ENCODE results near the gene FGD2.

The FGD2 gene

GRCh38 chr6:37018198-37019064 lies 13.0 kb downstream of the FGD2 start:
- DNase-seq (ENCODE audit: low read depth in 3 of 3), result peak; percentile 84 to 89 (median 88)

- no peak for DNase-seq (ENCODE audit: low read depth in 3 of 3)
Measured at GRCh38 chr6:37019065-37019450, 13.6 kb downstream of the FGD2 start.

GRCh38 chr6:37020381-37020780 lies 14.9 kb downstream of the FGD2 start:
- DNase-seq (ENCODE audit: low read depth in 3 of 3), result no peak

- DNase-seq (ENCODE audit: low read depth in 3 of 3), result no peak
Measured at GRCh38 chr6:37020812-37021211, 15.4 kb downstream of the FGD2 start.

GRCh38 chr6:37021356-37022129 lies 16.1 kb downstream of the FGD2 start:
- peak; percentile 21 to 63 (median 35) for DNase-seq (ENCODE audit: low read depth in 3 of 3)

GRCh38 chr6:37022135-37022863 lies 16.8 kb downstream of the FGD2 start:
- no peak for DNase-seq (ENCODE audit: low read depth in 3 of 3)

GRCh38 chr6:37024656-37025337 lies 19.3 kb downstream of the FGD2 start:
- DNase-seq (ENCODE audit: low read depth in 3 of 3), result peak; percentile 36 to 57 (median 37)

GRCh38 chr6:37025621-37026466 lies 20.4 kb downstream of the FGD2 start:
- no peak for DNase-seq (ENCODE audit: low read depth in 3 of 3)

- no peak for DNase-seq (ENCODE audit: low read depth in 3 of 3)
Measured at GRCh38 chr6:37027036-37027720, 21.7 kb downstream of the FGD2 start.

- no peak for DNase-seq (ENCODE audit: low read depth in 3 of 3)
Measured at GRCh38 chr6:37027811-37028469, 22.5 kb downstream of the FGD2 start.

GRCh38 chr6:37029249-37029971 lies 24.0 kb downstream of the FGD2 start:
- DNase-seq (ENCODE audit: low read depth in 3 of 3), result no peak

- DNase-seq (ENCODE audit: low read depth in 3 of 3), result no peak
Measured at GRCh38 chr6:37030599-37030998, 25.1 kb downstream of the FGD2 start.

- no peak for DNase-seq (ENCODE audit: low read depth in 3 of 3)
Measured at GRCh38 chr6:37032239-37032638, 26.8 kb downstream of the FGD2 start.

GRCh38 chr6:37033255-37033654 lies 27.8 kb downstream of the FGD2 start:
- DNase-seq (ENCODE audit: low read depth in 3 of 3), result peak in 2 of 3 donors; percentile 41 to 48

GRCh38 chr6:37033819-37034795 lies 28.7 kb downstream of the FGD2 start:
- no peak for DNase-seq (ENCODE audit: low read depth in 3 of 3)

GRCh38 chr6:37036146-37036545 lies 30.7 kb downstream of the FGD2 start:
- DNase-seq (ENCODE audit: low read depth in 3 of 3), result no peak

GRCh38 chr6:37038292-37039198 lies 33.1 kb downstream of the FGD2 start:
- no peak for DNase-seq (ENCODE audit: low read depth in 3 of 3)

Data from stimulated activated CD4-positive, alpha-beta T cell treated with anti-CD3 and anti-CD28 coated beads, TNF-alpha, amount 100 ng/mL, for 48 hours (primary cell).